GM15510 (cell line): ENCODE measurements around the gene CCDC102A.

Experiments used
- POLR2A ChIP-seq: IDR thresholded peaks from 3 replicates; pipeline ENCODE4 v1.6.1; 2011; ENCODE audit warnings: borderline replicate concordance; ENCODE audit not compliant: insufficient read length; ENCODE audit errors: extremely low read depth

CCDC102A gene

GRCh38 chr16:57476546-57477410, 59.6 kb downstream of the CCDC102A start:
- no peak for TF ChIP-seq POLR2A

GRCh38 chr16:57475711-57476339, 60.5 kb downstream of the CCDC102A start:
- TF ChIP-seq POLR2A: no peak

- TF ChIP-seq POLR2A: no peak
Measured at GRCh38 chr16:57474671-57475661, 61.4 kb downstream of the CCDC102A start.

GRCh38 chr16:57473906-57474305, 62.5 kb downstream of the CCDC102A start:
- TF ChIP-seq POLR2A: no peak

GRCh38 chr16:57473176-57473840, 63.1 kb downstream of the CCDC102A start:
- no peak for TF ChIP-seq POLR2A

GRCh38 chr16:57472665-57473060, 63.7 kb downstream of the CCDC102A start:
- TF ChIP-seq POLR2A: no peak

GRCh38 chr16:57471852-57472664, 64.3 kb downstream of the CCDC102A start:
- no peak for TF ChIP-seq POLR2A

- TF ChIP-seq POLR2A: no peak
Measured at GRCh38 chr16:57471209-57471608, 65.2 kb downstream of the CCDC102A start.

GRCh38 chr16:57470711-57471110, 65.7 kb downstream of the CCDC102A start:
- no peak for TF ChIP-seq POLR2A

GRCh38 chr16:57469917-57470470, 66.4 kb downstream of the CCDC102A start:
- TF ChIP-seq POLR2A: no peak

- TF ChIP-seq POLR2A: no peak
Measured at GRCh38 chr16:57469046-57469445, 67.3 kb downstream of the CCDC102A start.

GRCh38 chr16:57468346-57468745, 68.0 kb downstream of the CCDC102A start:
- TF ChIP-seq POLR2A: no peak

- no peak for TF ChIP-seq POLR2A
Measured at GRCh38 chr16:57464523-57464922, 71.8 kb downstream of the CCDC102A start.

GRCh38 chr16:57462978-57463362, 73.4 kb downstream of the CCDC102A start:
- TF ChIP-seq POLR2A: no peak
